ENCODE data around the gene CDK5R1. TPM values are rescaled to one million over a fixed set of nuclear protein-coding genes. Genes with fewer than 3 reads are reported as not detected.
"Not testable (repeated sequence)": the region's sequence is repeated elsewhere in the genome, so short reads cannot be mapped to it uniquely, and the experiment has no call there.

Gene CDK5R1
- total and polyA plus RNA-seq, 9 donors = 0.69 to 4.1 (median 2.0) TPM

- Histone ChIP-seq H3K4me1 (ENCODE audit: insufficient read depth) (no peaks in the 10 kb centered on the region), H3K4me3 (no peak overlapping the region), H3K27me3 (no peaks in the 10 kb centered on the region), H3K9me3 (no peaks in the 10 kb centered on the region), H3K27ac (no peak overlapping the region), H3K36me3 (no peaks in the 10 kb centered on the region)
- WGBS, 3 donors = 94 to 98% (median 96%) methylated on average over 9 of the region's 9 CpGs
- intact Hi-C loops (cut with DNase I) = no loop called here
- DNase-seq = no peak
- no peak for TF ChIP-seq POLR2A (IDR thresholded peaks at IDR 0.05)
- no peak for TF ChIP-seq EP300 (IDR thresholded peaks at IDR 0.05)
- TF ChIP-seq CTCF (IDR thresholded peaks at IDR 0.05) = no peak
Measured at GRCh38 chr17:32520737-32521404, 34.1 kb downstream of the CDK5R1 start.

DNA sequence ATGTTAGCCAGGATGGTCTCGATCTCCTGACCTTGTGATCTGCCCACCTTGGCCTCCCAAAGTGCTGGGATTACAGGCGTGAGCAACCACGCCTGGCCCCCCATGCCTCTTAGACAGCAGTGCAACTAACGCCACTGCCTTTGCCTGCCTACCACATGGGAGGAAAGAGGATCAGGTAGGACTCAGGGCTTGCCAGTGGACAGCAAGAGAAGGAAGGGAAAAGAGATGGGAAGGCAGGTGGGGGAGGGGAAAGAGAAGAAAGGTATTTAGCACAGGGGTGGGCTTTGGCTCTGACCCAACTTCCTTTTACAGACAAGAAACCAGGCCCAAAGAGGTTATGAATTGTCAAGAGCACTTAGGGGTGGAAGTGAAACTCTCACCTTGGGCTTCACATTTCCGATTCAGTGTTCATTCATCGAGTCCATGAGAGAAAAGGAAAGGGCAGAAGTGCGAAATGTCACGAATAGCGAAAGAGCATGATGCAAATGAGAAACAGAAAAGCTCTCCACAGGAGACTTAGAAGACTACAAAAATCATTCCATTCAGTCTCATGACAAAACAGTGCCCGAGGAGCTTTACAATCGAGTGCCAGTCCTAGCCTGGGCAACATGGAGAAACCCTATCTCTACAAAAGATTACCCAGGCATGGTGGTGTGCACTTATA is 36.4 kb downstream of the CDK5R1 start:
- WGBS, 3 donors = 89 to 94% (median 93%) methylated on average over 11 of the region's 11 CpGs
- Histone ChIP-seq H3K4me1 (ENCODE audit: insufficient read depth) (no peaks in the 10 kb centered on the region), H3K27ac (no peak overlapping the region), H3K27me3 (no peaks in the 10 kb centered on the region), H3K36me3 (no peaks in the 10 kb centered on the region), H3K9me3 (no peaks in the 10 kb centered on the region), H3K4me3 (no peak overlapping the region)
- TF ChIP-seq CTCF (IDR thresholded peaks at IDR 0.05) = no peak
- TF ChIP-seq EP300 (IDR thresholded peaks at IDR 0.05) = no peak
- no peak for TF ChIP-seq POLR2A (IDR thresholded peaks at IDR 0.05)
- no peak for DNase-seq
- intact Hi-C loops (cut with DNase I) = no loop called here

DNA sequence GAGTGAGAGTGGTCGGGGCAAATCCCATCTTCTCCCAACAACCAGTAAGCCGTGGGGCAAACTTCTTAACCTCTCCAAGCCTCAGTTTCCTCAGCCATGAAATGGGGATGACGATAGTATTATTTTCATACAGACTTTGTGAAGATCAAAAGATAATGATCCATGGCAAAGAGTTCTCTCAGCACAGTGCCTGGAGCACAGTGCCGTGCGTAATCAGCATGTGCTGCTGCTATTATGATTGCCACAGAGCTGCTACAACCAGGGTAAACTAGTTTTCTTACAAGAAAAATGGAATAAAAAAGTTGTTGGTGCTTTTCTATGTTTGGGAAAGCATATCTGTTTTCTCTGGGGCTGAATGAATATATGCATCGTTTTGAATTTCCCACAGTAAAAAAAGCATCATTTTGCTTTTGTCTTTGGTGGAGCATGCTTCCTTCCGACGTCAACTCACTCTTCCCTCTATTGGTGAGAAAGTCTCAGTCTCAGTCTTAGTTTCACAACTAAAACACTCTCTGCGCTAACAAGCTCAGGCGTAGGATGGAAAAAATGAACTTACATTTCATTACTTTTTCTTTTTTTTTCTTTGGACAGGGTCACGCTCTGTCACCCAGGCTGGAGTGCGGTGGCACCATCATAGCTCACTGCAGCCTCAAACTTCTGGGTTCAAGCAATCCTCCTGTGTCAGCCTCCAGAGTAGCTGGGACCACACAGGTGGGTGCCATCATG is 37.2 kb downstream of the CDK5R1 start:
- H3K9me3 ChIP-seq = no peaks in the 10 kb centered on the region
- TF ChIP-seq EP300 (IDR thresholded peaks at IDR 0.05) (no peak), POLR2A (IDR thresholded peaks at IDR 0.05) (no peak), CTCF (IDR thresholded peaks at IDR 0.05) (no peak)
- H3K36me3 ChIP-seq = no peaks in the 10 kb centered on the region
- 88 to 89% (median 88%) methylated on average over 12 of the region's 12 CpGs for WGBS, 3 donors
- DNase-seq = no peak
- intact Hi-C loops (cut with DNase I) = no loop called here
- no peaks in the 10 kb centered on the region for H3K4me1 ChIP-seq (ENCODE audit: insufficient read depth)
- H3K4me3 ChIP-seq = no peak overlapping the region
- no peaks in the 10 kb centered on the region for H3K27me3 ChIP-seq
- H3K27ac ChIP-seq = no peak overlapping the region

DNA sequence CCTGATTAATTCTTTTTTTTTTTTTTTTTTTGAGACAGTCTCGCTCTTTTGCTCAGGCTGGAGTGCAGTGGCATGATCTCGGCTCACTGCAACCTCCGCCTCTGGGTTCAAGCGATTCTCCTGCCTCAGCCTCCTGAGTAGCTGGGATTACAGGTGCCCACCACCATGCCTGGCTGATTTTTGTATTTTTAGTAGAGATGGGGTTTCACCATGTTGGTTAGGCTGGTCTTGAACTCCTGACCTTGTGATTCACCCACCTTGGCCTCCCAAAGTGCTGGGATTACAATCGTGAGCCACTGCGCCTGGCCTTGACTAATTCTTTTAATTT is 37.7 kb downstream of the CDK5R1 start:
- H3K9me3 ChIP-seq; intact Hi-C loops (cut with DNase I); H3K4me1 ChIP-seq (ENCODE audit: insufficient read depth); H3K27me3 ChIP-seq; DNase-seq; H3K36me3 ChIP-seq; H3K4me3 ChIP-seq; H3K27ac ChIP-seq: not testable (repeated sequence)
- WGBS, 3 donors = 84 to 90% (median 89%) methylated on average over 6 of the region's 6 CpGs

- Histone ChIP-seq H3K9me3 (no peaks in the 10 kb centered on the region), H3K27me3 (no peaks in the 10 kb centered on the region), H3K36me3 (no peaks in the 10 kb centered on the region), H3K4me3 (no peak overlapping the region), H3K27ac (no peak overlapping the region), H3K4me1 (ENCODE audit: insufficient read depth) (no peaks in the 10 kb centered on the region)
- 15 to 26% (median 16%) methylated on average over 4 of the region's 4 CpGs for WGBS, 3 donors
- intact Hi-C loops (cut with DNase I) = no loop called here
- no peak for DNase-seq
- no peak for TF ChIP-seq CTCF (IDR thresholded peaks at IDR 0.05)
- no peak for TF ChIP-seq POLR2A (IDR thresholded peaks at IDR 0.05)
Measured at GRCh38 chr17:32525122-32525521, 38.3 kb downstream of the CDK5R1 start.

Data from ovary (tissue), 9 donors.